GM12878 (cell line): ENCODE results near the gene CLASP1. TPM values are rescaled to one million over a fixed set of nuclear protein-coding genes. Genes with fewer than 3 reads are reported as not detected.

Source experiments
- ATAC-seq: fragments of 200-7000 bp; cut with Tn5 transposase; 3 replicates; pipeline ENCODE4 v1.9.1; 2020; ENCODE audit warnings: mild to moderate bottlenecking, moderate library complexity
- BruUV-seq: library from RNA; stranded (reverse); fragments of 400-500 nt; replicated peaks from 2 replicates; lab custom pipeline; 2021; lab: Mats Ljungman, UMichigan
- CTCF ChIA-PET: fragments of 300-600 bp; sonication (Branson Sonifier 250); formaldehyde crosslinking; extraction: SDS; loops from one replicate; lab custom pipeline; 2021; ENCODE audit warnings: inconsistent platforms; lab: Yijun Ruan, JAX
- POLR2A ChIA-PET: fragments of 350-600 bp; formaldehyde crosslinking; extraction: SDS; loops from one replicate; lab custom pipeline; 2021; ENCODE audit warnings: inconsistent platforms; lab: Charles Lee
- RAD21 ChIA-PET: fragments of 300-600 bp; sonication (Branson Sonifier 250); formaldehyde crosslinking; loops from one replicate; lab custom pipeline; 2023; ENCODE audit warnings: antibody characterized with exemption; ENCODE audit not compliant: unreplicated experiment; lab: Charles Lee
- SMC1A ChIA-PET: fragments of 300-600 bp; sonication (Branson Sonifier 250); formaldehyde crosslinking; loops from one replicate; lab custom pipeline; 2023; ENCODE audit not compliant: unreplicated experiment, uncharacterized antibody; lab: Charles Lee
- DNase-seq: peaks from one replicate; pipeline ENCODE4 v3.0.0-alpha.2; 2011; ENCODE audit warnings: low read depth, low spot score
- FAIRE-seq: peaks from 3 replicates; lab custom pipeline; 2011; peaks lifted over from hg19 to GRCh38; lab: Jason Lieb, UNC
- H2AFZ ChIP-seq: 2 replicates; pipeline ENCODE4 v1.6.0; 2011; ENCODE audit warnings: low read depth, low read length, control low read depth; ENCODE audit not compliant: control insufficient read depth
- H3K27ac ChIP-seq: 2 replicates; pipeline ENCODE4 v1.5.1; 2011; ENCODE audit warnings: control low read depth; ENCODE audit not compliant: control insufficient read depth, insufficient read depth
- H3K27me3 ChIP-seq, 2 experiments: replicated peaks in 1 of 2; 2 replicates each; pipeline versions ENCODE4 v1.6.0 to v1.6.1; 2011; ENCODE audit warnings: low read length in 1 of 2; ENCODE audit not compliant: control insufficient read depth in 2 of 2, insufficient read depth in 2 of 2
- H3K36me3 ChIP-seq, 2 experiments: 2 replicates each; pipeline ENCODE4 v1.5.1; 2011; ENCODE audit warnings: low read length in 1 of 2; ENCODE audit not compliant: control insufficient read depth in 2 of 2, insufficient read depth in 2 of 2
- H3K4me1 ChIP-seq: 2 replicates; pipeline ENCODE4 v1.6.1; 2011; ENCODE audit warnings: mild to moderate bottlenecking, low read length, moderate library complexity, mixed read lengths; ENCODE audit not compliant: control insufficient read depth, insufficient read depth
- H3K4me2 ChIP-seq: 2 replicates; pipeline ENCODE4 v1.6.0; 2011; ENCODE audit warnings: control low read depth; ENCODE audit not compliant: control insufficient read depth, insufficient read depth
- H3K4me3 ChIP-seq: fragments of 200-600 bp; sonication (generic); 2 replicates; pipeline ENCODE4 v1.5.1; 2016
- H3K79me2 ChIP-seq: 2 replicates; pipeline ENCODE4 v1.6.0; 2011; ENCODE audit warnings: low read length; ENCODE audit not compliant: control insufficient read depth, insufficient read depth
- H3K9ac ChIP-seq: 2 replicates; pipeline ENCODE4 v1.8.0; 2011; ENCODE audit warnings: low read length, control low read depth, mixed read lengths; ENCODE audit not compliant: control insufficient read depth, insufficient read depth
- H3K9me3 ChIP-seq: replicated peaks from 3 replicates; pipeline ENCODE4 v1.5.1; 2011; ENCODE audit warnings: mild to moderate bottlenecking, low read length; ENCODE audit not compliant: control insufficient read depth, insufficient read depth
- H4K20me1 ChIP-seq: 2 replicates; pipeline ENCODE4 v1.6.0; 2011; ENCODE audit not compliant: control insufficient read depth, insufficient read depth
- GABPA ChIP-seq: IDR thresholded peaks from 2 replicates; pipeline ENCODE4 v1.6.1; 2014; ENCODE audit warnings: antibody characterized with exemption, low read depth, mild to moderate bottlenecking, inconsistent platforms
- NFYB ChIP-seq: IDR thresholded peaks from 2 replicates; pipeline ENCODE4 v1.6.1; 2011; ENCODE audit warnings: low read depth, mild to moderate bottlenecking, low read length, improper control_type of control experiment, moderate library complexity; ENCODE audit not compliant: insufficient read depth
- SMARCA5 ChIP-seq: fragments of 450-650 bp; IDR thresholded peaks from 2 replicates; pipeline ENCODE4 v1.6.1; 2017; ENCODE audit warnings: mild to moderate bottlenecking
- ZNF384 ChIP-seq: IDR thresholded peaks from 2 replicates; pipeline ENCODE4 v1.6.1; 2012; ENCODE audit warnings: low read depth, mild to moderate bottlenecking, low read length, improper control_type of control experiment, borderline replicate concordance
- ZNF622 ChIP-seq: fragments of 450-650 bp; IDR thresholded peaks from 2 replicates; pipeline ENCODE4 v1.6.1; 2017; ENCODE audit warnings: mild to moderate bottlenecking, inconsistent platforms
- WGBS: methylation state at CpG from one replicate; pipeline ENCODE4 v1.1.6; 2016; ENCODE audit warnings: low lambda C conversion rate; ENCODE audit not compliant: insufficient replicate concordance, insufficient coverage; ENCODE audit errors: missing lambda C conversion rate; 5-methylcytosine and 5-hydroxymethylcytosine counted together
- in situ Hi-C: fragments of 300-500 bp; cut with MboI; formaldehyde crosslinking; loops from 9 replicates; pipeline ENCODE4 v1.14.3; 2018; ENCODE audit warnings: mixed read lengths
- intact Hi-C: fragments of 100-400 bp; cut with micrococcal nuclease; formaldehyde crosslinking; loops from one replicate; pipeline ENCODE4 v1.14.2; 2022; ENCODE audit not compliant: unreplicated experiment
- polyA plus RNA-seq, 11 experiments: library from polyadenylated mRNA; depleted of rRNA in 4 of 11; unstranded in 6 of 11; stranded (reverse) in 5 of 11; fragments of >200 nt; fragmentation: Nextera tagmentation in 4 of 11; fragmentation: Illumina TruSeq in 1 of 11; extraction: Ambion mirVana in 4 of 11; extraction: Trizol in 1 of 11; gene quantifications; 1 replicate in 1 of 11; 2 replicates in 10 of 11; pipeline versions ENCODE4 v1.2.1 to v1.2.3, GENCODE V29; 2011 to 2016; ENCODE audit warnings: inconsistent platforms in 2 of 11, missing spikeins in 2 of 11, low read depth in 1 of 11
- total RNA-seq, 4 experiments: library from RNA; depleted of rRNA in 3 of 4; stranded (reverse); fragments of >200 nt in 3 of 4; fragmentation: Illumina TruSeq in 1 of 4; extraction: Trizol in 1 of 4; gene quantifications; 2 replicates each; pipeline versions ENCODE4 v1.2.1 to v1.2.3, GENCODE V29; 2013 to 2021
- TF ChIP-seq, protein P1 (sequence below): IDR thresholded peaks from 2 replicates; pipeline ENCODE4 v1.6.1; 2011; ENCODE audit warnings: mild to moderate bottlenecking, low read depth, low read length, moderate library complexity; ENCODE audit not compliant: insufficient replicate concordance
- TF ChIP-seq, protein P2 (sequence below): IDR thresholded peaks from 2 replicates; pipeline ENCODE4 v1.6.1; 2012; ENCODE audit warnings: low read length, inconsistent platforms
- TF ChIP-seq, protein P3 (sequence below): IDR thresholded peaks from 2 replicates; pipeline ENCODE4 v1.6.1; 2011; ENCODE audit warnings: low read depth, mild to moderate bottlenecking, low read length, moderate library complexity, borderline replicate concordance; ENCODE audit errors: extremely low read depth

The CLASP1 gene
- total and polyA plus RNA-seq, 10 of the 15 experiments (the other 5 are each of a cell fraction or from before 2014, with no cell fraction given), result 1.4 to 62.4 (median 32.9) TPM

DNA sequence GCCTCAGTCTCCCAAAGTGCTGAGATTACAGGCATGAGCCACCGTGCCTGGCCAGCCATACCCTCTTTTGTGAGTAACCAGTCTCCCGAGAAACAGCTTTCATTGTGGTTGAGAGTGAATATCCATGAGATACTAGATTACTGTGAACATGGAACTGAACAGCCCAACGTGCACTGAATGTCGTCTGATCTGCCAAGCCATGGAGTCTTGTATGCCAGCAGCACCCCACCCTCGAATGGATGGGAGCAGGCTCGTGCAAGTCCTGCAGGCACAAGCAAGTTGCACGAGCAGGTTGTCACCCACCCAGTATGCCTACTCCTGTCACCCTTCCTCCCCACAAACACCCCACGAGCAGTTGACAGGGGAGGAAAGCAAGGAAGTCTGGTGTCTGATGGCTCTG is 327.8 kb downstream of the CLASP1 start (continued):
- TF ChIP-seq, protein P1, sequence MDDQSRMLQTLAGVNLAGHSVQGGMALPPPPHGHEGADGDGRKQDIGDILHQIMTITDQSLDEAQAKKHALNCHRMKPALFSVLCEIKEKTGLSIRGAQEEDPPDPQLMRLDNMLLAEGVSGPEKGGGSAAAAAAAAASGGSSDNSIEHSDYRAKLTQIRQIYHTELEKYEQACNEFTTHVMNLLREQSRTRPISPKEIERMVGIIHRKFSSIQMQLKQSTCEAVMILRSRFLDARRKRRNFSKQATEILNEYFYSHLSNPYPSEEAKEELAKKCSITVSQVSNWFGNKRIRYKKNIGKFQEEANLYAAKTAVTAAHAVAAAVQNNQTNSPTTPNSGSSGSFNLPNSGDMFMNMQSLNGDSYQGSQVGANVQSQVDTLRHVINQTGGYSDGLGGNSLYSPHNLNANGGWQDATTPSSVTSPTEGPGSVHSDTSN, result no peak
- no peak for TF ChIP-seq SMARCA5
- TF ChIP-seq ZNF622, result no peak
- TF ChIP-seq, protein P2, sequence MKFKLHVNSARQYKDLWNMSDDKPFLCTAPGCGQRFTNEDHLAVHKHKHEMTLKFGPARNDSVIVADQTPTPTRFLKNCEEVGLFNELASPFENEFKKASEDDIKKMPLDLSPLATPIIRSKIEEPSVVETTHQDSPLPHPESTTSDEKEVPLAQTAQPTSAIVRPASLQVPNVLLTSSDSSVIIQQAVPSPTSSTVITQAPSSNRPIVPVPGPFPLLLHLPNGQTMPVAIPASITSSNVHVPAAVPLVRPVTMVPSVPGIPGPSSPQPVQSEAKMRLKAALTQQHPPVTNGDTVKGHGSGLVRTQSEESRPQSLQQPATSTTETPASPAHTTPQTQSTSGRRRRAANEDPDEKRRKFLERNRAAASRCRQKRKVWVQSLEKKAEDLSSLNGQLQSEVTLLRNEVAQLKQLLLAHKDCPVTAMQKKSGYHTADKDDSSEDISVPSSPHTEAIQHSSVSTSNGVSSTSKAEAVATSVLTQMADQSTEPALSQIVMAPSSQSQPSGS, result no peak
- TF ChIP-seq NFYB, result no peak

DNA sequence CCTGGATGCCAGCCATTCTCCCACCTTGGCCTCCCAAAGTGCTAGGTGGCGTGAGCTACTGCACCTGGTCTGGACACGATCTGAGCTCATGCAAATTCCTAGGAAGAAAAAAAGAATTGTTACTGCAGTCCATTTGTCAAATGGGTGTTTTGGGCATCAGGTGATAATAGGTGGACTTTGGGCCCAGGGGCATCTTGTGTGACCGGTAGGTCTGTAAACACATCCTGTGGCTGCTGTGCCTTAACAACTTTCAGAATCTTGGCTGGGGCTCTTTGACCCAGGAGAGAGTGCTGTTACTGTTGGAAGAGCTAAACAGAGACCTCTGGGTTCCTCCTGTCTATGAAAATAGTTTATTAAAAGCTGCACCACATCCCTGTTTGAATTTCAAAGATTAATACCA is 329.3 kb downstream of the CLASP1 start:
- no peak overlapping the region for H3K9ac ChIP-seq
- intact Hi-C loops, result no loop called here
- ChIA-PET RAD21 (no interaction called here), SMC1A (interaction anchor here (1.1 kb wide), 2 partner anchors 14 to 235 kb away, joined by 3 read pairs; no protein-coding TSS in a partner anchor), POLR2A (no interaction called here), CTCF (interaction anchor here (1.0 to 1.3 kb wide), 3 partner anchors 36 to 241 kb away, joined by 3 read pairs; no protein-coding TSS in a partner anchor)
- TF ChIP-seq, protein P3, sequence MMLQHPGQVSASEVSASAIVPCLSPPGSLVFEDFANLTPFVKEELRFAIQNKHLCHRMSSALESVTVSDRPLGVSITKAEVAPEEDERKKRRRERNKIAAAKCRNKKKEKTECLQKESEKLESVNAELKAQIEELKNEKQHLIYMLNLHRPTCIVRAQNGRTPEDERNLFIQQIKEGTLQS, result no peak
- TF ChIP-seq GABPA (no peak), ZNF384 (no peak)
- no peak for FAIRE-seq
- no peak for ATAC-seq
- H3K79me2 ChIP-seq, result no peaks in the 10 kb centered on the region
- H4K20me1 ChIP-seq, result no peaks in the 10 kb centered on the region
- no peaks in the 10 kb centered on the region for H3K4me1 ChIP-seq
- H3K9me3 ChIP-seq, result no peaks in the 10 kb centered on the region
- no peak overlapping the region for H3K4me2 ChIP-seq
- no peak overlapping the region for H3K4me3 ChIP-seq
- 40% methylated on average over 3 of the region's 3 CpGs for WGBS
- no peaks in the 10 kb centered on the region for H3K36me3 ChIP-seq
- BruUV-seq, result no TSS peak
- H3K27me3 ChIP-seq, result peaks cover 0 to 1% of the 10 kb centered on the region in 2 experiments; a peak in 1 of 4 replicates
- H2AFZ ChIP-seq, result no peak overlapping the region
- in situ Hi-C loops, result no loop called here
- no peak overlapping the region for H3K27ac ChIP-seq
- no peak for DNase-seq
